Hepatocyte (in vitro differentiated cells): ENCODE data around the gene IFNL2. TPM values are rescaled to one million over a fixed set of nuclear protein-coding genes. Genes with fewer than 3 reads are reported as not detected.

Source experiments
- DNase-seq: peaks from one replicate; pipeline ENCODE4 v3.0.0-alpha.2; 2016; ENCODE audit warnings: low spot score
- H2AFZ ChIP-seq: fragments of 200-600 bp; sonication (generic); 2 replicates; pipeline ENCODE4 v1.6.0; 2016; ENCODE audit warnings: antibody characterized with exemption, mild to moderate bottlenecking
- H3K27ac ChIP-seq: fragments of 200-600 bp; sonication (generic); 2 replicates; pipeline ENCODE4 v1.5.1; 2016; ENCODE audit warnings: mild to moderate bottlenecking
- H3K27me3 ChIP-seq: fragments of 200-600 bp; sonication (generic); 2 replicates; pipeline ENCODE4 v1.6.1; 2016
- H3K36me3 ChIP-seq: fragments of 200-600 bp; sonication (generic); replicated peaks from 2 replicates; pipeline ENCODE4 v1.5.1; 2016; ENCODE audit warnings: low read depth; ENCODE audit not compliant: insufficient read depth
- H3K4me1 ChIP-seq: fragments of 200-600 bp; sonication (generic); 2 replicates; pipeline ENCODE4 v1.5.1; 2016; ENCODE audit warnings: mild to moderate bottlenecking, moderate library complexity; ENCODE audit not compliant: insufficient read depth
- H3K4me2 ChIP-seq: fragments of 200-600 bp; sonication (generic); 2 replicates; pipeline ENCODE4 v1.6.0; 2016
- H3K4me3 ChIP-seq: fragments of 200-600 bp; sonication (generic); 2 replicates; pipeline ENCODE4 v1.5.1; 2016; ENCODE audit warnings: mild to moderate bottlenecking
- H3K79me2 ChIP-seq: fragments of 200-600 bp; sonication (generic); 2 replicates; pipeline ENCODE4 v1.6.0; 2017; ENCODE audit warnings: mild to moderate bottlenecking
- H3K9me2 ChIP-seq: fragments of 200-600 bp; sonication (generic); replicated peaks from 2 replicates; pipeline ENCODE4 v1.6.0; 2017; ENCODE audit warnings: mild to moderate bottlenecking; ENCODE audit not compliant: insufficient read depth
- H3K9me3 ChIP-seq: fragments of 200-600 bp; sonication (generic); 2 replicates; pipeline ENCODE4 v1.5.1; 2016; ENCODE audit warnings: low read depth, mild to moderate bottlenecking
- H4K20me1 ChIP-seq: fragments of 200-600 bp; sonication (generic); 2 replicates; pipeline ENCODE4 v1.6.0; 2016; ENCODE audit warnings: mild to moderate bottlenecking; ENCODE audit not compliant: insufficient read depth, poor library complexity, severe bottlenecking
- EZH2 ChIP-seq: fragments of 200-600 bp; sonication (generic); IDR thresholded peaks from 2 replicates; pipeline ENCODE4 v1.6.1; 2016; ENCODE audit warnings: antibody characterized with exemption, mild to moderate bottlenecking, borderline replicate concordance
- EZH2phosphoT487 ChIP-seq: fragments of 200-600 bp; sonication (generic); IDR thresholded peaks from one replicate; pipeline ENCODE4 v1.6.1; 2018; ENCODE audit warnings: antibody characterized with exemption, mild to moderate bottlenecking, low read depth, moderate library complexity; ENCODE audit not compliant: unreplicated experiment, severe bottlenecking
- WGBS: methylation state at CpG from one replicate; pipeline ENCODE4 v1.1.6; 2016; ENCODE audit warnings: low lambda C conversion rate; ENCODE audit errors: missing lambda C conversion rate; 5-methylcytosine and 5-hydroxymethylcytosine counted together
- polyA plus RNA-seq: library from polyadenylated mRNA; unstranded; fragments of >200 nt; fragmentation: Nextera tagmentation; extraction: Ambion mirVana; gene quantifications from 2 replicates; pipeline ENCODE4 v1.2.1, GENCODE V29; 2016
- total RNA-seq: library from RNA; depleted of rRNA; stranded (reverse); fragments of >200 nt; gene quantifications from 2 replicates; pipeline ENCODE4 v1.2.3, GENCODE V29; 2014
- TF ChIP-seq, protein P1 (sequence below): fragments of 200-600 bp; sonication (generic); IDR thresholded peaks from 2 replicates; pipeline ENCODE4 v1.5.1; 2016; ENCODE audit warnings: antibody characterized with exemption, mild to moderate bottlenecking; ENCODE audit not compliant: poor library complexity

IFNL2 gene
- total and polyA plus RNA-seq, 2 experiments from 2014 or later: not detected

GRCh38 chr19:39247701-39248664, 20.2 kb upstream of the IFNL2 start:
- Histone ChIP-seq H3K4me3 (no peak overlapping the region), H2AFZ (no peak overlapping the region), H3K9me2 (no peaks in the 10 kb centered on the region), H3K36me3 (no peaks in the 10 kb centered on the region), H3K9me3 (no peaks in the 10 kb centered on the region), H3K79me2 (no peaks in the 10 kb centered on the region), H3K27ac (no peak overlapping the region), H3K27me3 (peaks cover 29% of the 10 kb centered on the region), H3K4me2 (peak overlapping the region; percentile 69), H3K4me1 (peaks cover 4% of the 10 kb centered on the region), H4K20me1 (no peaks in the 10 kb centered on the region)
- 17% methylated on average over 73 of the region's 92 CpGs for WGBS
- peak; percentile 53 for DNase-seq
- TF ChIP-seq, protein P1, sequence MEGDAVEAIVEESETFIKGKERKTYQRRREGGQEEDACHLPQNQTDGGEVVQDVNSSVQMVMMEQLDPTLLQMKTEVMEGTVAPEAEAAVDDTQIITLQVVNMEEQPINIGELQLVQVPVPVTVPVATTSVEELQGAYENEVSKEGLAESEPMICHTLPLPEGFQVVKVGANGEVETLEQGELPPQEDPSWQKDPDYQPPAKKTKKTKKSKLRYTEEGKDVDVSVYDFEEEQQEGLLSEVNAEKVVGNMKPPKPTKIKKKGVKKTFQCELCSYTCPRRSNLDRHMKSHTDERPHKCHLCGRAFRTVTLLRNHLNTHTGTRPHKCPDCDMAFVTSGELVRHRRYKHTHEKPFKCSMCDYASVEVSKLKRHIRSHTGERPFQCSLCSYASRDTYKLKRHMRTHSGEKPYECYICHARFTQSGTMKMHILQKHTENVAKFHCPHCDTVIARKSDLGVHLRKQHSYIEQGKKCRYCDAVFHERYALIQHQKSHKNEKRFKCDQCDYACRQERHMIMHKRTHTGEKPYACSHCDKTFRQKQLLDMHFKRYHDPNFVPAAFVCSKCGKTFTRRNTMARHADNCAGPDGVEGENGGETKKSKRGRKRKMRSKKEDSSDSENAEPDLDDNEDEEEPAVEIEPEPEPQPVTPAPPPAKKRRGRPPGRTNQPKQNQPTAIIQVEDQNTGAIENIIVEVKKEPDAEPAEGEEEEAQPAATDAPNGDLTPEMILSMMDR: no peak
- peak; percentile 87 for TF ChIP-seq EZH2

DNA sequence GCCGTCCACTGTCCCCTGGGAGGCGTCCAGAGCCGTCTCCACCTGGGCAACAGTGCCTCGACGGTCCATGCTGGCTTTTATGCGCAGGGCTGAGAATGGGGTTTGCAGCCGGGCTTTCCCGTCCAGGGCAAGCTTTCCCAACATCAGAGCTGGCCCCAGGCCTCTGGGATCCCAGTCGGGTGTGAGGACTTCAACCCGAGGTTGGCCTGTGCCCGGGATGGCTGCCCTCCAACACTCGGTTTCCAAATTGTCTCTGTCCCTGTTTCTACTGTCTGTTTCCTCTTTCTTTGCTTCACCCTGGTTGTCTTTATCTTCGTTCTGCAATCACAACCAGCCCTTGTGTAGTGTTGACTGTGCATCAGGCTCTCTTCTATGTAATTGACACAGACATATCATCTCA, 19.4 kb upstream of the IFNL2 start, which contains the start of gene IFNL4:
IFNL4 (minus strand) TSS at position 51 of the 400 bp plus-strand sequence.
- 78% methylated on average over 13 of the region's 13 CpGs for WGBS
- Histone ChIP-seq H3K36me3 (no peaks in the 10 kb centered on the region), H3K4me1 (peaks cover 4% of the 10 kb centered on the region), H4K20me1 (no peaks in the 10 kb centered on the region), H3K9me3 (no peaks in the 10 kb centered on the region), H3K79me2 (no peaks in the 10 kb centered on the region), H2AFZ (no peak within 1 kb of the TSS), H3K4me2 (peak within 1 kb of the TSS; percentile 69), H3K4me3 (no peak within 1 kb of the TSS), H3K27ac (no peak within 1 kb of the TSS), H3K9me2 (no peaks in the 10 kb centered on the region), H3K27me3 (peaks cover 29% of the 10 kb centered on the region)
- no peak for TF ChIP-seq EZH2
- TF ChIP-seq, protein P1: no peak
- no peak for TF ChIP-seq EZH2phosphoT487
- no peak for DNase-seq

GRCh38 chr19:39251081-39251480, 17.1 kb upstream of the IFNL2 start:
- Histone ChIP-seq H4K20me1 (no peaks in the 10 kb centered on the region), H3K4me2 (no peak overlapping the region), H3K9me2 (no peaks in the 10 kb centered on the region), H3K27me3 (peaks cover 29% of the 10 kb centered on the region), H3K36me3 (no peaks in the 10 kb centered on the region), H3K9me3 (no peaks in the 10 kb centered on the region), H3K4me1 (peaks cover 4% of the 10 kb centered on the region), H3K79me2 (no peaks in the 10 kb centered on the region), H3K4me3 (no peak overlapping the region), H2AFZ (no peak overlapping the region), H3K27ac (no peak overlapping the region)
- no peak for DNase-seq
- 58% methylated on average over 5 of the region's 5 CpGs for WGBS
- TF ChIP-seq, protein P1: no peak
- TF ChIP-seq EZH2 (no peak), EZH2phosphoT487 (no peak)
